ENCODE data around the gene PTPRT.

Gene PTPRT

DNA sequence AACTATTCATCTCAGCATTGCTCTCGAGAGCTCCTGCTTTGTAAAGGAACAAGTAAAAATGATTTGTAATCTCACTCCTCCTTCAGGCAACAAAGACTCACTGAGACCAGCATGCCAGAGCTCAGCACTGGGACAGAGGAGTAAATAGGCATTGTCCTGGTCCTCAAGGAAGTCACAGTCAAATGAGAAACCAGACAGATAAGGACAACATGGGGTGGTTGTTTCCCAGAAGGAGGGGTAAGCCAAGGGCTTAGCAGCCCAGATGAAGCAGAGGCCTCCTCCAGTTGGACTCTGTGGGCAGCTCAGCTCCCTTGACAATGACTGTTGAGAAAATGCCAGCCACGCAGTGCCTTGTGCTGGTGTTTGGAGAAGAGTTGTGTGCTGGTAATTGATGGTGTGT, 1145.8 kb downstream of the PTPRT start:
- no peak for DNase-seq (ENCODE audit: low read depth)

GRCh38 chr20:42041000-42041565, 1148.6 kb downstream of the PTPRT start:
- no peak for DNase-seq (ENCODE audit: low read depth)

DNA sequence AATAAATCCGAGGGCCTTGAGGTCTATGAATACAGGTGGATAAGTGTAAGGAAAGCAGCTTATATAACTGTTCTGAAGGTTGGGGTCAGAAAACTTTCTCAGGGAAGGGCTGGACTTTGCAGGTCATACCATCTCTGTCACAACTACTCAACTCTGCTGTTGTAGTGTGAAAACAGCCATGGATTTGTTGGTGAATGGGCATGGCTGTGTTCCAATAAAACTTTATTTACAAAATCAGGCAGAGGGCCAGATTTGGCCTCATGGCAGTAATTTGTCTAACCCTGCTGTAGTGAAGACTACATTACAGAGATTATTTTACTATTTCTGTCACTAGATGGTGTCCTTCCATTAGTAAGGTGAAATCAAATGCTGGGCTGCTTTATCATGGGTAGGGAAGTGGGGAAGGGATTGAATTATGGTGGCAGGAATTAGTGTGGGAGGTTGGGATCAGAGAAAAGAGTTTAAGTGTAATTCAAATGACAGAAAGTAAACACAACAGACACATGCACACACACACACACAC, 1161.9 kb downstream of the PTPRT start:
- no peak for DNase-seq (ENCODE audit: low read depth)

- DNase-seq (ENCODE audit: low read depth): no peak
Measured at GRCh38 chr20:42026599-42026998, 1163.1 kb downstream of the PTPRT start.

- no peak for DNase-seq (ENCODE audit: low read depth)
Measured at GRCh38 chr20:42024653-42025052, 1165.1 kb downstream of the PTPRT start.
